GM21515 (cell line): ENCODE data around the gene CCM2L.

Experiments
- ATAC-seq: cut with Tn5 transposase; IDR thresholded peaks from one replicate; pipeline ENCODE4 v1.9.1; 2021; ENCODE audit not compliant: unreplicated experiment

CCM2L gene

DNA sequence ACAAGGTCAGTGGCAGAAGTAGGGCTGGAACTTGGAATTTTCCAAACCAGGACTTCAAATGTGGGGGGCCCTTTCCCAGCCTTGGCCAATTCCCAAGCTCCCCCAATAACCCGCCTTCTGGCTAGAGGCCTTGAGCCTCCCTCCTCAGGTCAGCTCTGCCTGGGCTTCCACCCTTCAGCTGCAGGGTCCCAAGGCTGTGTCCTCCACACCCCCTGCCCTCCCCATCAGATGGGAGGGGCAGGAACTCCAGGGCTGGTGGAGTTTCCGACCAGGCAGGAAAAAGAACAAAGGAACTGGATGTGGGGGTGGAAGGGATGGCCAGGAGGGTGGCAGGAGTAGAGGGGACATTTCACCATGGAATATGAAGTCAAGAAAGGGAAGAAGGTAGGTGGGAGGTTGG lies at the start of gene CCM2L:
TSS of gene CCM2L (plus strand) at position 338 of the 400 bp plus-strand sequence. CDS start at position 355, 17 bp downstream.
- ATAC-seq, result no peak

DNA sequence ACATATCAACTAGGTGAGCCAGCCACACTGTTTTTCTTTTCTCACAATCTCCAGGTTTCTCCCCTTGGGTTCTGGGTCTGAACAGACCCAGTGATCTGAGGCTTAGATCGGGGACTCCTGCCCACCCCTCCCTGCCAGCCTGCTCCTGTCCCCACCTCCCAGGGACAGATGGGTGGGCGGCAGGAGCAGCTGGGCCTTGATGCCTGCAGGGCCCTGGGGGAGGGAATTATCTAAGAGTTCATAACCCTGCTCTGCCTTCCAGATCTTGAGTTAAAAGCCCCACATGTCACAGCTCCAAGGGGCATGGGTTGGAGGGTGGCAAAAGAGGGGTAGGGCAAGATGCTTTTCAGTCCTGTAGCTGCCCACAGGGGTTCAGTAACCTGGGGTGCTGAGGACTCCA lies 47.5 kb upstream of the CCM2L start:
- no peak for ATAC-seq

DNA sequence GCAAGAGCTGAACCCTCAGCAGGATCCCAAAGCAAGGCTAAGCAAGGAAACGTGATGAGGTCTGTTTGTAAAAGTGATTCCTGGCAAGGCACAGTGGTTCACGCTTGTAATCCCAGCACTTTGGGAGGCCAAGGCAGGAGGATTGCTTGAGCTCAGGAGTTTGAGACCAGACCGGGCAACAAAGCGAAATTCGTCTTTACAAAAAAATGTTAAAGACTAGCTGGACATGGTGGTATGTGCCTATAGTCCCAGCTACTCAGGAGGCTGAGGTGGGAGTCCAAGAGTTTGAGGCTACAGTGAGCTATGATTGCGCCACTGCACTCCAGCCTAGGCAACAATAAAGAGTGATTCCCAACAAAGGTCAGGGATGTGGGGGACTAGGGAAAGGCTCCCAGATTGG lies 46.3 kb upstream of the CCM2L start:
- no peak for ATAC-seq

DNA sequence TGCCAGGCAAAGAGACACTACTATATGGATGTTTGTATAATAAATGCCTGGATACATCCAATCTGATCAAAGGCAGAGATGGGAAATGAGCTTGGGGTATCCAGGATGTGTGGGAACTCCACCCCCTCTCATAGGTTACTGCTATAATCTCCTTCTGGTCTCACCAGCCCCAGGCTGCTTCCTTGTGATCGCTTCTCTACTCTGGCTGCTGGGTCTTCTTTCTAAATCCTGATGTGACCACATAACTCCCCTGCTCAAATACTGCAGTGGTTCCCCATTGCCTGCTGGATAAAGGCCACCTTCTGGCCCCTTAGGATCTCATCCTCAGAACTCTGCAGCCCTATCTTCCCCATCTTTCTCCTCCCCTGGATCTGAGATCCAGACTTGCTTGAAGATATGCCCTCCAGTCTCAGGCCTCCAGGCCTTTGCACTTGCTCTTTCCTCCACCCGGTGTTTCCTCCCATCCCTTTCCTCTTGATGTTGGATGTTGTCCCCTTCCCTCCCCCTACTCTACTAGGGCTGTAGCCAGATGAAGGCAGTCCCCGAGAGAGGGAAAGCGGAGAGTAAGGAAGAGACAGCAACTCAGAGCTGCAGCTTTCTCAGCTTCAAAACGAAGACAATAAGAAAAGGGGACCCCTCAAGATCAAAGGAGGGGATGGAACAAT lies 43.1 kb upstream of the CCM2L start:
- no peak for ATAC-seq

DNA sequence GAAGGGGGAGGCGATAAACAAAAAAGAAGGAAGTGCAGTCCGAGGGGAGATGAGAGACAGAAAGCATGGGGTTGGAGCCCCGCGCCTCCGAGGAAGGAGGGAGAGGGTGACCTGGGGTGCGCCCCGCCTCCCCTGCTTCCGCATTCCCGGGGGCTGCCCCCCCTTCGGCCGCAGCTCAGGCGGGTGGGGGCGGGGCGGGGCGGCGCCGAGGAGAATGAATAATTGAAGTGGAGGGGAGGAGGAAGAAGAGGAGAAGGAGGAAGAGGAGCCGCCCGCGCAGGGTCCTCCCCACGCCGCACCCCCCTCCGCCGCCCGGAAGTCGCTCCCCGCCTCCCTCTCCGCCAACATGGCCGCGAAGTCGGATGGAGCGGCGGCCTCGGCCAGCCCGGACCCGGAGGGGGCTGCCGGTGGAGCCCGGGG lies 42.4 kb upstream of the CCM2L start, which contains the start of gene XKR7:
TSS of gene XKR7 (plus strand) at position 322 of the 420 bp plus-strand sequence. CDS start at position 347, 25 bp downstream.
- no peak for ATAC-seq

DNA sequence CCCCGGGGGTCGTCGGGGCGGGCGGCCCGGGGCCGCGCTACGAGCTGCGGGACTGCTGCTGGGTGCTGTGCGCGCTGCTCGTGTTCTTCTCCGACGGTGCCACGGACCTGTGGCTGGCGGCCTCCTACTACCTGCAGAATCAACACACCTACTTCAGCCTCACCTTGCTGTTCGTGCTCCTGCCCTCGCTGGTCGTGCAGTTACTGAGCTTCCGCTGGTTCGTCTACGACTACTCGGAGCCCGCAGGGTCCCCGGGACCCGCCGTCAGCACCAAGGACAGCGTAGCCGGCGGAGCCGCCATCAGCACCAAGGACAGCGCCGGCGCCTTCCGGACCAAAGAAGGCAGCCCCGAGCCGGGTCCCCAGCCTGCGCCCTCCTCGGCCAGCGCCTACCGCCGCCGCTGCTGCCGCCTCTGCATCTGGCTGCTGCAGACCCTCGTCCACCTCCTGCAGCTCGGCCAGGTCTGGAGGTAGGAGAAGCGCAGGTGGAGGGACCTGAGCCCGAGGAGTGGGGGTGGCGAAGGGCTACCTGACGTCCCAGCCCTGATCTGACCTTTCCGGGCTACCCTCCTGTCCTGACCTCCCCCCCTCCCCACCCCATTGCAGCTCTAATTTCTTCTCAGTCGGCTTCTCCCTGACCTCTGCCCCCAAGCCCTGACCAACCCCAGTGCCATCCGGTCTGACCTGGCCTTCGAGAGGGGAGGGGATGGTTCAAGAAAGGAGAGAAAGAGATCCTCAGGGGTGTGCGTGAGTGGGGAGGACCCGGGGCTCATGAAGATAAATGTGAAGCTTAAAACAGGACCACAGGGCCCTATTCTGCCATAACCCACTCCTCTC lies 41.7 kb upstream of the CCM2L start:
- ATAC-seq, result no peak

DNA sequence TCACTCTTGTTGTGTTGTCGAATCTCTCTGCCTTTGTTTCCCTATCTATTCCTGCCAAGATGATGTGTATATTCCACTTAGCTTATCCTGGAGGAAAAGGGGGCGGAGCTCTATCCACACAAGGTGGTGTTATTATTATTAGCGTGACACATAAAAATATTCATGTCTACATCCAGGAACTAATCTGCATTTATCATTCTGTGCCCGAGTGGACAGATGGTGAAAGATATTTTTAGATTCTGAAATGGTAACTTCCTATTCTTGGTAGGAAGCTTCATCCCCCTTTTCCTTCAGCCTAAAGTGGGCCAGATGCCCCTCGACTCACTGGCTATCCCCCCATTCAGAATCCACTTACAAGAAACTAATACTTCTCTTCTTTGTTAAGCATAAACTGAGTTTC lies 40.2 kb upstream of the CCM2L start:
- ATAC-seq, result no peak

DNA sequence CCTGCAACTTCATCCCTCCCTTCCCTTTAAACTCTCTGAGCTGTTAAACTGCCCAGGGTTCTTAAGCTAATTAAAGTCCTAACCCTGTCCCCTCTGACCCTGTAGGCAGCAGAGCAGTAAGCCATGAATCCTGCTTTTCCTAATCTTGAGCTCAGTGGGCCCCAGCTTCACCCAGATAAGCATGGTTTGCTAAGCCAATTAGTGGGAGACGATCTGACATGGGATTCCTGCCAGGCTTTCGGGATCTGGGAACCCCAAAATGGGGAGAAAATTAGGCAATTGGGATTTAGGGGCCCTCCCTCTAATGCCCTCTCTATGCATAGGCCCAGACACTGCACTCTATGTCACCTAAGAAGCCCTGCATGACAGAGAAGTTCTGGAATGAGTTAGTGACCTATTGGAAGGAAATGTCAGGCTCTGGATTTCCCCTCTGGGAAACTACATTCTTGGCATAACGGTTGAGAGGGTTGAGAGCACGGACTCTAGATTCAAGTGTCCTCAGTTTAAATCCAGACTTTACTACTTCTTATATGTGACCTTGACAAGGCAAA lies 37.7 kb upstream of the CCM2L start:
- no peak for ATAC-seq

DNA sequence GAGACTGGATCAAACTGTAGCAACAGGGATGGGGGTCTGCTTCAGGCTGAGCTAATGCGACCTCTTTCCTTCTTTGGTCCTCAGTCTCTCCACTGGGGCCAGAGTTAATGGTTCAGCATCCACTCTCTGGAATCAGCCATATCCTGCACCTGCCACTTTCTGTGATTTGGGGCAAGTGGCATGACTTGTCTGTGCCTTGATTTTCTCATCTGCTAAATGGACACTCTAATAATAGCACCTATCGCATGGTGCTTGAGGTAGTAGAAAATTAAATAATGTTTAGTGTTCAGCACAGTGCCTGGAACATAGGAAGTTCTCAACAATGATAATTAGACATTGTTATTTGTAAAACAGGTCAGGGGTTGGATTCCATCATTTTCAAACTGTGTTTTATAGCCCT lies 35.9 kb upstream of the CCM2L start:
- ATAC-seq, result no peak

DNA sequence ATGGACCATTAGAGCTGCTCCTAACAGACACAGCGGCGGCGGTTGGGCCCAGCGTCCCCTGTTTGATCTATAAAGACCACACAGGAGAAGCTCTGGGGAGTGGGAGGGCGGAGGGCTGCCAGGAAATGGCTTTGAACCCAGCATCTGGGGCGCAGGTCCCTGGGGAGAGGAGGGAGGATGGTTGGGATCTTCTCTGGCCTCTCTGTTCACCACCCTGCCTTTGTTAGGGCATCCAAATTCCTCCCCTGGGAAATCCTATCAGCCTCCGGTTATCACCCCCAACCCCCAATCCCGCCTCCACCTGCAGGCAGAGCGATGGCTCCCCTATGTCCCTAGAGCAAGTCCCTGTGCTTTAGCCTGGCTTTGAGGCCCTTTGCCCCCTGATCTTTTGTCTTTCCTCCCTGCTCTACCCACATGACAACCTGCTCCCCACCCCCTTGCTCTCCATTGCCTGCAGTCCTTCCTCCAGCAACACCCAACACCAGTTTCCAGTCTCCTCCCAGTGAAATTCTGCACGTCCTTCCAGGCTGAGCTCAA lies 35.2 kb upstream of the CCM2L start:
- ATAC-seq, result no peak

DNA sequence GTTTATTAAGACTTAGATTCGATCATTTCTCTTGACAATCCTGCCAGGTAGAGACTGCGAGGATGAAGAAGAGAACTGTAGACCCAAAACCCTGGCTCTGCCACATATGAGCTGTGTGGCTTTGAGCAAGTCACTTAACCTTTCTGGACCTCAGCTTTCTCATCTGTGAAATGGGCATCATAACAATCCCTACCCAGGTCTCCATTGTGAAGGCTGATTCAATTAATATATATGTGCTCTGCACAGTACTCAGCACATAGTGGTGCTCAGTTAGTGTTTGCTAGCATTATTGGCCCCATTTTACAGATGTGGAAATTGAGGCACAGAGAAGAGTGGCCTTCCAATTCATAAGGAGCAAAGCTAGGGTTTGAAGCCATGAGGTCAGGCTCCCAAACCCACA lies 34.4 kb upstream of the CCM2L start:
- ATAC-seq, result no peak

DNA sequence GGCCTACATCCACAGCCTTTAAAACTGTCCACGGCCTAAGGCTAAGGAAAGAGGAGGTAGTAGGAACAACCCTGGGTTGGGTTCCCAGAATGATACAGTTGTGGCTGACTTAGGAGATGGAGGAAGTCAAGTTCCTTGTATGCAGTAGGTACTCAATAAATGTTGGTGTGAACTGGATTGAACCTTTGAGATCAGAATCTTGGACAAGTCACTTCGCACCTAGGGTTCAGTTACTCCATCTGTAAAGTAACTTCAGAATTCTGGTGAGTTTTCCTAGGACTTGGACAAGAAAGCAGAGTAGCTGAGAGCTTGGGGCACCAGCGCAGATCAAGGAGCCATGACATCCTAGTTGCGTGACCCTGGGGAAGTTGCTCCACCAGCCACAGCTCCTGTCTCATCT lies 33.2 kb upstream of the CCM2L start:
- ATAC-seq, result no peak

DNA sequence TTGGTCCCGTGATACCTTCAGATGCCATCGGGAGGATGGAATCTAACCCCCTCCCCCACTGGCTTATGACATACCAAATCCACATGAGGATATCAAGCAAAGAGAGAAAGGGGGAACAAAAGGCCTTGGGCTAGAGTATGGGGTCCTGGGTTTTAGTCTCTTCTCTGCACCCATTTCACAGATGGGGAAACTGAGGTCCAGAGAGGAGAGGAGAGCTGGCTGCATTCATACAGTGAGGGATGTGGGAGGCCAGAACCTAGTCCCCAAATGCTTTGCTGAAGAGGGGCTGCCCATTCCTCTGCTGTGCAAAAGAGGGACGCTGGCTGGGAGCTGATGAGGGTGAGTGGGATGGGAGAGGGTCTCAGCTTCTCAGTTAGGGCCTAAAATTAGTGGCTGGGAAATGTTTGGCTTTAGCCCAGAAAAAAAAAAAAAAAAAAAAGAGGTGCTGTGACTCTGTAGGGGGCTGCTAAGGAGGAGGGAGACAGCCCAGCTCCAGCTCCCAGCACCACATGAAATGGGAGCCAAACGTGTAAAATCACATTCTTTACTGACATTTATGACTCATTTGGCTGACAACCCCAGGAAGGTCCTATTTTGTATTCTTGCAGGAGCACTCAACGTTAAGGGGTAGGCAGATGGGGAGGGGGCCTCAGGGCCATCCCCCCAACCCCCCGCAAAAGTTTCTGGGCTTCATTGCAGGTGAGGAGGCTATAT lies 30.4 kb upstream of the CCM2L start:
- ATAC-seq, result no peak

DNA sequence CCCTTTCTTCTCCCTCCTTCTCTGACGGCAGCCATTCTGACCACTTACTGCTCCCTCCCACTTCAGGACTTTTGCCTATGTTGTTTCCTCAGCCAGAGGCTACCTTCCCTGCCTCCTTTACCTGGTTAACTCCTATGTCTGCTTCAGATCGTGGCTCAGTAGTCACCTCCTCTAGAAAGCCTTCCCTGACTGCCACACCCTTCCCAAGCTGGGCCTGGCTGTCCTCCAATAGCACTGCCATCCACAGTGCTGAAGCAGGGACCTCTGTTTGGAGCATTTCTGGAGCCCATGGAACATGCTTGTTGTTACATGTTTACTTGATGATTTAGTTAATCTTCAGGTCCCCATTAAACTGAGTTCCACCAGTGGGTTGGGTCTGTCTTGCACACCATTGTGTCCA lies 28.5 kb upstream of the CCM2L start:
- no peak for ATAC-seq

DNA sequence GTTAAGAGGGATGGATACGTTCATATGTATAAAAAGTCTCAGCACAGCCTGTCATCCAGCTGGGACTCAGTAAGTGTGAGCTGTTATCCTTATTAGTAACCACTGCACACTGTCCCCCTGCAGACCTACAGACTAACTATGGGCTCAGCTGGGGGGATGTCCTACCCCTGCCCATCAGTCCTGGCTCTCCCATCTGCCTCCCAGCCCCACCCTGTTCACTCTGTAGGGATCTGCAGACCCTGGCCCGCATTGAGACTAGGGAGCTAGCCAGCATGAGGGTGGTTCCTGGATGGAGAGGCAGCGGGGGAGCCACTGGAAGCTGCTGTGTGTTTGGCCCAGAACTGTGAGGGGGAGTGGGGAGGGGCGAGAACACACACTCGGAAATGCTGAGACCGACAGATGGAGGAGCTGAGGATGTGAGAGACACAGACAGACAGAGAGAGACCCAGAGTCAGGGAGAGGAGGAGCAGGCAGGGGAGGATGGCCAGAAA lies 25.2 kb upstream of the CCM2L start:
- no peak for ATAC-seq

DNA sequence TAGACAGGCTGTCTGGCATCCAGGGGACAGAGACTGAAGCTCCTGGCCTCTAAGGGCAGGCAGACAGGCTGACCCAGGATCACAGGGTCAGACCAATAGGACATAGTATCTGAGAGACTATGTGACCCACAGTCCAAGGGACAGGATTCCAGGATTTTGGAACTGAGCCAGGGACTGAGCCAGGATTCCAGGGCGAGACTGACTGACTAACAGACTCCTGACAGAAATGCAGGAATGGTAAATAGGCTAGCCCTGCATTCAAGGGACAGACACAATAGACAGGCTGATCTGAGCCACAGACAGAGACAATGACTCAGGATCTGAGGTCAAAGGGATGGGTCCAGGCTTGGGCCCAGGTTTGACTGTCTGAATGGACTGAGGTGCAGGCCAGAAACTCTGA lies 22.5 kb upstream of the CCM2L start:
- ATAC-seq, result no peak

DNA sequence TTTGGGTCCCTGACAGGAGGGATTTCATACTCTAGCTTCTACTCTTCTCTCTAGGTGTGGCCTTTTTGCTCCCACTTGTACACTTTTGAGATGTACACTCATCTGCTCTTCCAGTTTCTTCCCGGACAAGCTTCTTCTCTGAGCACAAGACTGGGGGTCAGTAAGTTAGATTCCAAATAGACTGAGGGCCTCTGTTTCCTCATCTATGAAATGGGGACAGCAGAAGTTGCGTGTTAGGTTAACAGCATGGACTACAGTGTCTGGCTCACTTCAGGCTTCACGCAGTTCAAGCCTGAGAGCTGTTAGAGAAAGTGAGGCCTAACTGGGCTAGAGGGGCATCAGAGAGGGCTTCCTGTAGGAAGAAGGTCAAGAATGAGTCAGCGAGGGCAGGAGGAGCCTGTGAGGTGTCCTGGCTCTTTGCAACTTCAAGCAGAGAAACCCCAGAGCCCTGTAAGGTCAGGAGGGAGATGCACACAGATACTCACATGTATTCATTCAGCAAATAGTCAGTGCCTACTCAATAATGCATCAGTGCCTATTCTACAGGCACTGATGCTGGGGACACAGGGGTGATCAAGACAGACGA lies 21.7 kb upstream of the CCM2L start:
- no peak for ATAC-seq

DNA sequence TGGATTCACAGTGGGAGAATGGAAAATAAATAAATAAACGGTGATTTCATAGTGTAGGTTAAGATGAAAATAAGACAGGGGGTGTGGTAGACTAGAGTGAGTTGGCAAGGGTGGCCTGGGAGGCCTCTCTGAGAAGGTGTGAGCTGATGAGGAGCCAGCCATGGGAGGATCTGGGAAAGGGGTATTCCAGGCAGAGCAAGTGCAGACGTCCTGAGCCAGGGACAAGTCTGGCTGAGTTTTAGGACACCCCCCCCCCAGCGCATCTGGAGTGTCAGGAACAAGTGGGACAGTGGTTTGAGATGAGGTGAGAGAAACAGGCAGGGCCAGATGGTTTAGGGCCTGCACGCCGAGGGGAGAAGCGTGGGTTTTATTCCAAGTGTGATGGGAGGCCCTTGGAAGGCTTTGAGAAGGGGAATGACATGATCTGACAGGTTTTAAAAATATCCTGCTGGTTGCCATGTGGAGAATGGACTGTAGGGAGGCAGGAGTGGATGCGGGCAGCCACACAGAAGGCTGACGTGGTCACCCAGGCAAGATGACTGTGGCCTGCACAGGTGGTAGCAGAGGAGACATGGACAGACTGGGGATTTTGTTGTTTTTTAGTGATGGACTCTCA lies 21.1 kb upstream of the CCM2L start:
- no peak for ATAC-seq

DNA sequence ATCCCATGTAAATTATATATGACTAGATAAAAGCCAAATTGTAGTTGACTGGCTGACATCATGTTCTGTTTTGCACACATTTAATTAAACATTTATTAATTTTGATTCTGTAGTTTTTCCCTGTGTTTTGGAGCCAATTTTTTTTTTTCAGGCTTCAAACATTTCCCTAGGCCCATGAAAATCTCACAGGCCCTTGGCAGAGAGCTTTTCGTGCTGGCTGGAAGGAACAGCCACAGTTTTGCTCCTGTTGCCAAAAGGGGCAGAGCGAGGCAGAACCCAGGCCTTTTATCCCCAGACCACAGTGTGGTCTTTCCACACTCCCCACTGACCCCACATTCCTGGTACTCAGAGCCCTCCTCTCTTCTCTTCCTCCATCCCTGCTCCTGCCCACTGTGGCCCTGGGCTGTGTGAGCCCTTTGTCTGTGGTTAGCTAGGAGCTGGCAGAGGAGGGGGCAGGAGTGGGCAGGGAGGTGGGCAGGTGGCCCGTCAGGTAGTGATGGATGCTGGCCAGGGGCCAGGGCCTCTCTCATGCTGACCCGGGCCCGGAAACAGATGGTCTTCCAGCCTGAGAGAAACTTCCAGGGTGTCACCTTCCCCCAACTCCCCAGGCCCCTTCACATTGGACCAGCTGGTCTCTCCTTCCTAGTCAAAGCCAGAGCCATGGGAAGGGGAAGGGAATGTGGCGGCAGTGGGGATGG lies 19.4 kb upstream of the CCM2L start:
- no peak for ATAC-seq

DNA sequence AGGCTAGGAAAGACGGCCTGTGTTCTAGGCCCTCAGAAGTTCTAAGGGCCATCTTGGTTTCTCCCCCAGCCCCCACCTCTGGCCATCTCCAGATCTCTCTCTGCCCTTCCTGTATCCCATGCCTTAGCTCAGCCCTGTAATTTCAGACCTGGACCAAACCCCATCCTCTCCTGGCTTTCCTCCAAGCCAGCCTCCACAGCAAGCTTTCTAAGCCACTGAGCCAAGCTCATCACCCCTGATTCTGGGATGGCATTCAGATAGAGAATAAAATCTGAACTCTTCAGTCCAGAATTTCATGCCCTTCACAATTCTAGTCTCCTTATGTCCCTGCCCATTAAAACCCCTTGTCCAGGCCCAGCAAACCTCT lies 18.9 kb upstream of the CCM2L start:
- ATAC-seq, result no peak
